EL (cell line): ENCODE results near the gene TBC1D5.
"Not testable (repeated sequence)": the region's sequence is repeated elsewhere in the genome, so short reads cannot be mapped to it uniquely, and the experiment has no call there.

Experiments
- DNase-seq: peaks from one replicate; pipeline ENCODE4 v3.0.0-alpha.2; 2016

The TBC1D5 gene

DNA sequence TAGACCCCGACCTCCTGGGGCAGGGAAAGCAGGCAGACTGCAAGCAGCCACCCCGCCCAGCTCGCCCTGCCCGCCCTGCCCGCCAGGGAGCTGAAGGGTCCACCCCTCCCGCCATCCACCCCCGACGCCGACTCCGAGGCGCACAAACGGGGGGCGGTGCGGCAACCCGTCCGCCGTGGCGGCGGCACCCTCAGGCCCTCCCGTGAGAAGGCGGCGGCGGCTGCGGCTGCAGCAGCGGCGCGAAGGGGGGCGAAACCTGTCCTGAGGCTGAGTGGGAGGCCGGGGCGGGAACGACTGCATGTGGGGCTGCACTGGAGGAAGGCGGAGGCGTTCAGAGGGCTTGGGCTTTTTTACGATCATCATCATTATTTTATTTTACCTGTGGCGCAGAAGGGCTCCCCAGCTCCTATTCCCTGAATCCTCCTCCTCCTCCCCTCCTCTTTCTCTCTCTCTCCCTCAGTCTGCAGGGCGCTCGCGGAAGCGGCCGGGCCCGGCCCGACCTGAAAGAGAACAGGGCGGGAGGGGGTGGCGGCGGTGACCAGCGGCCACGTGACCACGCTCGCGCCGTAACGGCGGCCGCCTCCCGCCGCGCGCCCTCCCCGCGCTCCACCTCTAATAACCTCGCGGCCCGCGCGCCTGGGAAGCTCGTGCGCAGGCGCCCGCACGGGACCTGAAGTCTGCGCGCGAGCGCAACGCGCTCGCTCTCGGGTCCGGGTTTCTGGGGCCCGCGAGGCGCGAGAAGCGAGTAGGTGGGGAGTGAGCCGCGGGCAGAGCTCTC is at the start of gene TBC1D5:
Gene TBC1D5 (minus strand): TSS at position 530 of the 778 bp plus-strand sequence. CDS start 234,061 bp downstream, outside the sequence.
- peak; percentile 98 for DNase-seq

- no peak for DNase-seq
Measured at GRCh38 chr3:17783426-17783825, 41.0 kb upstream of the TBC1D5 start.

DNA sequence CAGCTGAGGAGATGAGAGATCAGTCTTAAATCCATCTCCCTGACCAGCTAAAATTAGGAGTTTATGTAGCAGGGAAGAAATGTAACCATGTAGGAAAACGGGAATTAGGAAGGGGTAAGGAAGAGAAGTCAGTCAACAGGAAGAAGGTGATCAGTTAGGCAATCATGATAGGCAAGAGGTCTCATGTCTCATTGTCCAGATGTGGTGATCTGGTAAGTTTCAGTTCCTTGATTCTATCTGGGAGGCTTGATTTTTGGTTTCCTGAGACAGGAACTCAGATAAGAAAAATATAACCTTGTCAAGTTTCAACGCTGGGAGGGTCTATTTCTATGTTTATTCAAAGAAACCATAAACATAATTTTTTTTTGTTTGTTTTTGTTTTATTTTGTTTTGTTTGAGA is 40.3 kb upstream of the TBC1D5 start:
- DNase-seq: no peak

DNA sequence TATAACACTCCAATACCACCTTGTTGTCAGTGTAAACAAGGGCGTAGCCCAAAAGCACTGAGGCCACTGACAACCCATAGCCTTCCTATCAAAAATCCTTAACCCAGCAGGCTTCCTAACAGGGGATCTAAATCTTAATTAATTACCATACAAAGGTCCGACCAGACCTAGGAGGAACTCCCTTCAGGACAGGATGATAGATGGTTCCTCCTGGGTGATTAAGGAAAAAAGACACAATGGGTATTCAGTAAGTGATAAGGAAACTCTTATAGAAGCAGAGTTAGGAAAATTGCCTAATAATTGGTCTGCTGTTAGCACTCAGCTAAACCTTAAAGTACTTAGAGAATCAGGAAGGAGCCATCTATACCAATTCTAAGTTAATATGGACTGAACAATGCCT is 37.9 kb upstream of the TBC1D5 start:
- not testable (repeated sequence) for DNase-seq

DNA sequence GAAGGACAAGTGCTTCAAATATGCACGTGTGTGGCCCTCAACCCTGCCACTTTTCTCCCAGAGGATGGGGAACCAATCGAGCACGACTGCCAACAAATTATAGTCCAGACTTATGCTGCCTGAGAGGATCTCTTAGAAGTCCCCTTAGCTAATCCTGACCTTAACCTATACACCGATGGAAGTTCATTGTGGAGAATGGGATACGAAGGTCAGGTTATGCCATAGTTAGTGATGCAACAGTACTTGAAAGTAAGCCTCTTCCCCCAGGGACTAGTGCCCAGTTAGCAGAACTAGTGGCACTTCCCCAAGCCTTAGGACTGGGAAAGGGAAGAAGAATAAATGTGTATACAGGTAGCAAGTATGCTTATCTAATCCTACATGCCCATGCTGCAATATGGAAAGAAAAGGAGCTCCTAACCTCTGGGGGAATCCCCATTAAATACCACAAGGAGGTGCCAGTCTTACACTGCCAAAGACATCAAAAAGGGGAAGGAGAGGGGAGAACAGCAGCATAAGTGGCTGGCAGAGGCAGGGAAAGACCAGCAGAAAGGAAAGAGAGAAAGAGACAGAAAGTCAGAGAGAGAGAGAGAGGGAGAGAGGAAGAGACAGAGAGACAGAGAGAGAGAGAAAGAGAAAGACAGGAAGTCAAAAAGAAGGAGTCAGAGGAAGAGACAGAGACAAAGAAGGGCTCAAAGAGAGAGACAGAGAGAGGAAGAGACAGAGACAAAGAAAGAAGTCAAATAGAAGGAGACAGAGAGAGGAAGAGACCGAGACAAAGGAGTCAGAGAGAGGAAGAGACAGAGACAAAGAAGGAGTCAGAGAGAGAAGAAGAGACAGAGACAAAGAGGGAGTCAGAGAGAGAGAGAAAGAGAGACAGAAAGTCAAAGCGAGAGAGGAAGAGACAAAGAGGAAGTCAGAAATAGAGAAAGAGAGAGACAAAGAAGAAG is 37.1 kb upstream of the TBC1D5 start:
- DNase-seq: not testable (repeated sequence)

DNA sequence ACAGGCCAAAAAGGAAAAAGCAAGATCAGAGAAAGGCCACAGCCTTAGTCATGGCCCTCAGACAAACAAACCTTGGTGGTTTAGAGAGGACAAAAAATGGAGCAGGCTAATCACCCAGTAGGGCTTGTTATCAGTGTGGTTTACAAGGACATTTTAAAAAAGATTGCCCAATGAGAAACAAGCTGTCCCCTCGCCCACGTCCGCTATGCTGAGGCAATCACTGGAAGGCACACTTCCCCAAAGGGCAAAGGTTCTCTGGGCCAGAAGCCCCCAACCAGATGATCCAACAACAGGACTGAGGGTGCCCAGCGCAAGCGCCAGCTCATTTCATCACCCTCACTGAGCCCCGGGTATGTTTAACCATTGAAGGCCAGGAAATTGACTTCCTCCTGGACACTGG is 34.9 kb upstream of the TBC1D5 start:
- not testable (repeated sequence) for DNase-seq

- no peak for DNase-seq
Measured at GRCh38 chr3:17775073-17775472, 32.6 kb upstream of the TBC1D5 start.

- DNase-seq: not testable (repeated sequence)
Measured at GRCh38 chr3:17774180-17774910, 31.9 kb upstream of the TBC1D5 start.

DNA sequence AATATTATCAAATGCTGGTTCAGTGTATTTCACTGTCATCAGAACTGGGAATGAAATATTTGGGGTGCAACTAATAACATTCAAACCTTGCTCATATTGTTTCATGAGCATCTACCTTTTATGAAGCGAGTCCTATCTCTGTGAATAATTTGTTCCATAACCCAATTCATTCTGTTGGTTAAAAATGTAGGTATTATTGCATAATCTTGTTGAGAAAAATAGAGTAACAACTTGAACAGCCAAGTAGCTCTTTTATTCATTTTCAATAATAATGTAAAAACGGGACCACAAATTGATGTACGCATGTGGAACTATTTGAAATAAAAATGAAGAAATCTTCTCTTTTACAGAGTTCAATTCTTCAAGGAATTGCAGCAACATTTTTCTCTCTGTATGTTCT is 30.1 kb upstream of the TBC1D5 start:
- no peak for DNase-seq

DNA sequence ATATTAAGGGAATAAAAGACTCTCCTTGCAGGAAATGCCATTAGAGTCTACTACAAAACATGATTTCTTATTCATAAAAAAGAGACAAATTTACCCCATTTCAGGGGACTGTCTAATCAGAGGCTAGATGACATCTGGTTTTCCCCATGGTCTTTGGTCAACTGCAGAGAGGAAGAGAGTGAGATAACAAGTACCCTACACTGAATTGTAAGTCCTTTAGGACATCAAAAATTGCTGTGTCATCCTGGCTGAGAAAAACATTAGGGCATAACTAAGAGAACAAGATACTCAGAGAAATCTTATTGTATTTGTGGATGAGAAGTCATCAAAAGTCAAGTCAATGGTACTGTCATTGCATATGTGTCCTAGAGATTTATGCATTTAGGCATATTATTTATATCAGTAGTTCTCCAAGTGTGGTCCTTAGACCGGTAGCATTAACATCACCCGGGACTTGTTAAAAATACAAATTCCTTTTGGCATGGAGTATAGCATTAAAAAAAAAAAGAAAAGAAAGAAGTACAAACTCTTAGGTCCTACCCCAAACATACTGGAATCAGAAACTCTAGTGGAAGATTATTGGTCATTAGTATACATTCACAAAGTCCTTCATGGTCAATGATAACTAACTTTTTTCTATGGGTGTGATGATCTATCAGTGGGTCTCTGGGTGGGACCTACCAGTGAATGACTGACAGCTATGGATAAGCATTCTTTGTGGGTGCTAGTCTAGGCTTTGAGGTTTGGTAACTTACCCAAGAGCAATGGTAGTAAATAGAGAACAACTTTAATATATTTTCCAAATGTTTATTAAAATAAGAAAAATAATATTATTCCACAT is 29.0 kb upstream of the TBC1D5 start:
- no peak for DNase-seq

- DNase-seq: no peak
Measured at GRCh38 chr3:17770682-17771081, 28.3 kb upstream of the TBC1D5 start.

- DNase-seq: no peak
Measured at GRCh38 chr3:17765819-17766472, 23.5 kb upstream of the TBC1D5 start.

DNA sequence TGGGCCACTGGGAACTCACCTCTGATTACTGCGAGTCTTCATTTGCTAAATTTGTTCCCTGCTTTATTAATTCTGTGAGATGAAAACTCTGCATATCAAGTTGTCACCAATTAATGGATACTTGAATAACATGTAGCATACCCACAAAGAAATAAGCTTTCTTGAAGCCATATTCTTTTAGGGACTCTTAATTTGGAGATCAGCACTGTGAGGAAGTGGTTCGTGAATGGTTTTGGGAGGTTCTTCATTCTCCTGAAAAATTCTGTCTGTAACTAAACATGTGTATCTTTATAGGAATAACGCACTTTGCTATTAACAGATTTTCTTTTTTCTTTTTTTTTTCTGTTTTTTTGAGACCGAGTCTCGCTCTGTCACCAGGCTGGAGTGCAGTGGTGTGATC is 19.1 kb upstream of the TBC1D5 start:
- DNase-seq: no peak

DNA sequence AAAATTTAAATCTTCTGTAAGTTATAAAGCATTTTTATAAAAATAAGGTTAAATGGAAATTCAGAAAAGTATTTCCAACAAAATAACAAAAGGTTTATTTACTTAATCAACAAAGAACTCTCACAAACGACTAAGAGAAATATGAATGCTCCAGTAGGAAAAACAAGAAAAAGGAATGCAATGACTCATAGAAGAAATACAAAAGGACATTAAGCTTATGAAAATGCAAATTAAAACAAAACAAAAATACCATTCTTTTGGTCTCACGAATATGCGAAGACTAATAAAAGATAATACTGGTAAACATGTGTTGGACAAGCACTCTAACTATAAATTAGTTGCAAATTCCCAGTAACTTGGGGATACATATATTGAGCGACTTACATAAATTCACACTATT is 17.5 kb upstream of the TBC1D5 start:
- DNase-seq: no peak

- DNase-seq: no peak
Measured at GRCh38 chr3:17755836-17756235, 13.4 kb upstream of the TBC1D5 start.

- DNase-seq: no peak
Measured at GRCh38 chr3:17753632-17753992, 11.2 kb upstream of the TBC1D5 start.

DNA sequence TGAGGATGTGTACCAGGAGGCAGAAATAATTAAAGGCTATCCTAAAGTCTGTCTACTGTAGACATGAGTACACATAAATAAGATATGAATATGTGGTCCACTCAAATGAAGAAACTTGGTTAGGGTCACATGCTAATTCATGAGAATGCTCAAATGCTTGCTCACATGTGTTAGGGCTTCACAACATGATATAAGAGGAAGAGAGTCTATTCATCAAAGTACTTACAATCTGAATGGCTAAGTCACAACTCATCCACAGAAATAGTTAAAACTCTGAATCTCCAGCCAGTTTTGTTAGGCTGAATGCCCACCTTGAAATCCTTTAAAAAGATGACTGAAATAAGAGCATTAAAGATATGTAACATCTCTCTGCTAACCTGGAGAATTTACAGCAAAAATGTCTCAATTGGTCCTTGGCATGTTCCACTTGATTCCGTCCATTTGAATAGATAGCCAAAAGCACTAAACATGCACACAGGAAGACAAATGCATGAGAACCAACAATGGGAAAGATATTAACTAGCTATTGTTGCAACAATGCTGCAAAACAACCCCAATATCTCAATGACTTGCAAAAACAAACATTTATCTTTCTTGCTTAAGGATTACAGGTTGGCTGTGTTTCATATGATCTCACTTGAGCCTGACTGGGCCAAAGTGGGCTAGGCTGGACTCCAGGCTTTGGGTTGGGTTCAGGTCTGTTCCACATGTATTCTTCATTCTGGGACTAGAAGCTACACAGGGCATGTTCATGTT is 10.6 kb upstream of the TBC1D5 start:
- no peak for DNase-seq

DNA sequence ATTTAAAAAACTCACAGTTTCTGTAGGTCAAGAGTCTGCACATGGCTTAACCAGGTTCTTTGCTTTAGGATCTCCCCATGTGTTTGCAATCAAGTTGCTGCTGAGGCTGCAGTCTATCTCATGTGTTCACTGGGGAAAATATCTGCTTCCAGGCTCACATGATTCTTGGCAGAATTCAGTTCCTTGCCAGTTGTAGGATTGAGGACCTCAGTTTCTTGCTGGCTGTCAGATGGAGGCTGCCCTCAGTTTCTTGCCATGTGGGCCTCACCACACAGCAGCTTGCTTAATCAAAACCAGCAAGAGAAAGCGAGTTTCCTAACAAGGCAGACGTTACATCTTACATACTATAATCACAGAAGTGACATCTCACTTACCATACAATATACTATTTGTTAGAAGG is 10.0 kb upstream of the TBC1D5 start:
- DNase-seq: no peak

DNA sequence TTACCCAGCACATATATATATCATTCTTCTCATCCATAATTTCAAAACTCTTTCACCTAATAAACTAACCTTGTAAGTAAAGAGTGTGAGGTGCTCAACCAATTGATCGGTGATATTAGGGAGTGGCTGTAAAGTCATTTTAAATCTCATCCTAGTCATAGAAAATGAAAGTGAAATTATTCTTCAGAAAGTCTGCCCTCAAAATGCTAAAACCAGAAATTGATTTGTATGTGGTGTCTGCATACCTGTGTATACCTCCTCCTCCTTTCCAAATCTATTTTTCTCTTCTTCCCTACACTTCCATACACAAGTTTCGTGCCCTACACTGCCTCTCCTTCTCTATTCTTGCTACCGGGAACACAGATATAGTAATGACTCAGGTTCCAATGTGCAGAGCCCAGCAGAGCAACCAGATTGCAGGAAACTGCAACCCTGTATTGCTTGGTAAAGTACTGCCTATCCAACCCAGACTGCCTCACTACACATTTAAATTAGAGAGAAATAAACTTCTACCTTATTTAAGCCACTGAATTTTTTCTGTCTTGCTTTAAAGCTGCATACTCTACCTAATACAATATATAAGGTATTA is 7.4 kb upstream of the TBC1D5 start:
- no peak for DNase-seq

DNA sequence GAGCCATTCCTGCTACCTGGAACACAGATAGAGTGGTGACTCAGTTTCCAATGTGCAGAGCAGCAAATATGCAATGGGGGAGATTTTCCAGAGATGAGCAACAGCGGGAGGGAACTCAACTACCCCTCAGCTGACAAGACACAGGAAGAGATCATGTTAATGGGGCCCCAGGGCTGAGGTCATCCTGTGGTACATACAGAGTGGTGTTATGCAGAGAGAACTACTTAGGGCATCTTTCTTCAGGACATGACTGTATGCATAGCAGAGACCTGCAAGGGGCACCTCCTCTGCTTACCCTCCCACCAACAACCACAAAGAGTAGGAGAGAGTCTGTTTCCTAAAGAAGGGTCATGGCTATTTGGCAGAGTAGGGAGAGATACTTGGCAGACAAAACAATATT is 6.8 kb upstream of the TBC1D5 start:
- peak; percentile 21 for DNase-seq

DNA sequence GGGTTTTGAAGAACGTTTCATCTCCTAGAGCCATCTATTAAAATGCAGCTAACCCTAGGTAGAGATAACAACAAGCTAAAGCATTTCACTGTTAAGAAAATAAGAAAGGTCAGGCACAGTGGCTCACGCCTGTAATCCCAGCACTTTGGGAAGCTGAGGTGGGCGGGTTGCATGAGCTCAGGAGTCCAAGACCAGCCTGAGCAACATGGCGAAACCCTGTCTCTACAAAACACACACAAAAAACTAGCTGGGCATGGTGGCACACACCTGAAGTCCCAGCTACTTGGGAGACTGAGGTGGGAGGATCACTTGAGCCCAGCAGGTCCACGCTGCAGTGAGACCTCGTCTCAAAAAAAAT is 5.4 kb upstream of the TBC1D5 start:
- DNase-seq: no peak
